ENCODE data around the gene ARID3B. TPM values are rescaled to one million over a fixed set of nuclear protein-coding genes. Genes with fewer than 3 reads are reported as not detected.

ARID3B gene
- total RNA-seq, 1 experiment from 2014 or later: 12.7 TPM

GRCh38 chr15:74504418-74504817 is 36.6 kb upstream of the ARID3B start:
- POLR2A ChIA-PET: no interaction called here
- ATAC-seq (no peak), DNase-seq (ENCODE audit: low read depth, low spot score) (no peak)
- no peak overlapping the region for H3K4me3 ChIP-seq (ENCODE audit: low read depth in 2 of 2, low read length in 2 of 2)
- no peaks in the 10 kb centered on the region for H3K9me3 ChIP-seq (ENCODE audit: control insufficient read depth, insufficient read depth, low read depth, low read length)
- H3K27ac ChIP-seq (ENCODE audit: low read length): no peak overlapping the region
- H3K27me3 ChIP-seq (ENCODE audit: control insufficient read depth, insufficient read depth, low read length): no peaks in the 10 kb centered on the region
- BruUV-seq (replicated peaks): no TSS peak
- in situ Hi-C loops (cut with HindIII; ENCODE audit: low pct_unique_long_range_greater_than_20kb, low sequenced_read_pairs) (no loop called here), intact Hi-C loops (cut with micrococcal nuclease; ENCODE audit: unreplicated experiment) (no loop called here)
- TF ChIP-seq TCF7L2 (IDR thresholded peaks at IDR 0.05; ENCODE audit: low read depth, low read length) (no peak), REST (IDR thresholded peaks at IDR 0.05; ENCODE audit: insufficient read depth in 1 of 2, low read depth in 2 of 2, low read length in 1 of 2) (no peak), POLR2AphosphoS5 (IDR thresholded peaks at IDR 0.05; ENCODE audit: low read depth, low read length) (no peak), CTCF (IDR thresholded peaks at IDR 0.05) (no peak), SIN3A (IDR thresholded peaks at IDR 0.05; ENCODE audit: borderline replicate concordance, insufficient read depth, low read depth, low read length) (no peak)
- no peaks in the 10 kb centered on the region for H3K4me1 ChIP-seq (ENCODE audit: control insufficient read depth, insufficient read depth, low read length)
- H3K36me3 ChIP-seq (ENCODE audit: control insufficient read depth, insufficient read depth, low read length): no peaks in the 10 kb centered on the region
- CTCF ChIA-PET: no interaction called here

- no peak for TF ChIP-seq SIN3A (IDR thresholded peaks at IDR 0.05; ENCODE audit: borderline replicate concordance, insufficient read depth, low read depth, low read length)
- TF ChIP-seq CTCF (IDR thresholded peaks at IDR 0.05): no peak
- TF ChIP-seq TCF7L2 (IDR thresholded peaks at IDR 0.05; ENCODE audit: low read depth, low read length): no peak
- TF ChIP-seq POLR2AphosphoS5 (IDR thresholded peaks at IDR 0.05; ENCODE audit: low read depth, low read length): no peak
- TF ChIP-seq REST (IDR thresholded peaks at IDR 0.05; ENCODE audit: insufficient read depth in 1 of 2, low read depth in 2 of 2, low read length in 1 of 2): no peak
- no peak overlapping the region for H3K27ac ChIP-seq (ENCODE audit: low read length)
- DNase-seq (ENCODE audit: low read depth, low spot score) (no peak), ATAC-seq (no peak)
- in situ Hi-C loops (cut with HindIII; ENCODE audit: low pct_unique_long_range_greater_than_20kb, low sequenced_read_pairs) (no loop called here), intact Hi-C loops (cut with micrococcal nuclease; ENCODE audit: unreplicated experiment) (no loop called here)
- ChIA-PET POLR2A (interaction anchor here (0.7 kb wide), 1 partner anchor 20 kb away, joined by 3 read pairs; no protein-coding TSS in a partner anchor), CTCF (no interaction called here)
- H3K9me3 ChIP-seq (ENCODE audit: control insufficient read depth, insufficient read depth, low read depth, low read length): no peaks in the 10 kb centered on the region
- no peaks in the 10 kb centered on the region for H3K36me3 ChIP-seq (ENCODE audit: control insufficient read depth, insufficient read depth, low read length)
- no peaks in the 10 kb centered on the region for H3K4me1 ChIP-seq (ENCODE audit: control insufficient read depth, insufficient read depth, low read length)
- no TSS peak for BruUV-seq (replicated peaks)
- no peak overlapping the region for H3K4me3 ChIP-seq (ENCODE audit: low read depth in 2 of 2, low read length in 2 of 2)
- H3K27me3 ChIP-seq (ENCODE audit: control insufficient read depth, insufficient read depth, low read length): no peaks in the 10 kb centered on the region
These were observed 36.2 kb upstream of the ARID3B start for GRCh38 chr15:74504836-74505235.

Data from Panc1 (cell line).